A673 (cell line): ENCODE measurements around the gene MRPL51. TPM values are rescaled to one million over a fixed set of nuclear protein-coding genes. Genes with fewer than 3 reads are reported as not detected.

Experiments
- BruUV-seq: library from RNA; stranded (reverse); fragments of 400-500 nt; replicated peaks from 2 replicates; lab custom pipeline; 2021; lab: Mats Ljungman, UMichigan
- CTCF ChIA-PET: fragments of 300-600 bp; sonication (Branson Sonifier 250); formaldehyde crosslinking; loops from one replicate; lab custom pipeline; 2022; ENCODE audit warnings: antibody characterized with exemption; lab: Charles Lee
- POLR2A ChIA-PET: fragments of 300-600 bp; sonication (Branson Sonifier 250); formaldehyde crosslinking; loops from one replicate; lab custom pipeline; 2022; ENCODE audit warnings: antibody characterized with exemption; ENCODE audit not compliant: low non-redundant PET; lab: Charles Lee
- DNase-seq: peaks from one replicate; pipeline ENCODE4 v3.0.0-alpha.2; 2015; ENCODE audit warnings: low spot score
- H3K27ac ChIP-seq: fragments of 200-600 bp; sonication (generic); 2 replicates; pipeline ENCODE4 v1.5.1; 2016; ENCODE audit warnings: mixed run types, low read depth, mild to moderate bottlenecking, mixed read lengths, antibody characterized with exemption, low read length; ENCODE audit not compliant: poor library complexity, severe bottlenecking
- H3K27me3 ChIP-seq: fragments of 200-600 bp; sonication (generic); replicated peaks from 2 replicates; pipeline ENCODE4 v1.6.1; 2017; ENCODE audit warnings: mixed run types, low read depth, mild to moderate bottlenecking, mixed read lengths, antibody characterized with exemption, low read length; ENCODE audit not compliant: insufficient read depth, poor library complexity
- H3K36me3 ChIP-seq: fragments of 200-600 bp; sonication (generic); 2 replicates; pipeline ENCODE4 v1.6.1; 2016; ENCODE audit warnings: mixed run types, mild to moderate bottlenecking, mixed read lengths, antibody characterized with exemption, low read length; ENCODE audit not compliant: insufficient read depth, poor library complexity, severe bottlenecking
- H3K4me1 ChIP-seq: fragments of 200-600 bp; sonication (generic); 2 replicates; pipeline ENCODE4 v1.6.1; 2017; ENCODE audit warnings: mixed run types, mild to moderate bottlenecking, mixed read lengths, antibody characterized with exemption, low read length; ENCODE audit not compliant: insufficient read depth, poor library complexity, severe bottlenecking
- H3K4me3 ChIP-seq: fragments of 200-600 bp; sonication (generic); 2 replicates; pipeline ENCODE4 v1.5.1; 2016; ENCODE audit warnings: low read depth, mixed run types, mild to moderate bottlenecking, mixed read lengths, low read length; ENCODE audit not compliant: poor library complexity, severe bottlenecking
- H3K9me3 ChIP-seq: fragments of 200-600 bp; sonication (generic); 2 replicates; pipeline ENCODE4 v1.6.1; 2016; ENCODE audit warnings: mixed run types, low read depth, mild to moderate bottlenecking, mixed read lengths, antibody characterized with exemption, low read length; ENCODE audit not compliant: poor library complexity, severe bottlenecking
- CTCF ChIP-seq: fragments of 300-800, 200-600 bp; sonication (generic); conservative IDR thresholded peaks from 2 replicates; pipeline ENCODE4 v1.5.1; 2017; ENCODE audit warnings: low read depth, mild to moderate bottlenecking, antibody characterized with exemption, low read length, moderate library complexity, mixed read lengths
- EZH2 ChIP-seq: fragments of 200-600 bp; sonication (generic); IDR thresholded peaks from 2 replicates; pipeline ENCODE4 v1.6.1; 2017; ENCODE audit warnings: borderline replicate concordance, low read depth, mild to moderate bottlenecking, mixed read lengths, antibody characterized with exemption, low read length; ENCODE audit not compliant: poor library complexity, severe bottlenecking
- intact Hi-C: fragments of 100-400 bp; cut with micrococcal nuclease; formaldehyde crosslinking; loops from one replicate; pipeline ENCODE4 v1.10.0; 2022; ENCODE audit not compliant: unreplicated experiment
- total RNA-seq: library from RNA; stranded (reverse); gene quantifications from 2 replicates; pipeline ENCODE4 v1.2.3, GENCODE V29; 2021

MRPL51 gene
- total RNA-seq, 1 experiment from 2014 or later = 401 TPM

GRCh38 chr12:6460751-6461371 is 32.2 kb downstream of the MRPL51 start:
- BruUV-seq = no TSS peak
- POLR2A ChIA-PET = no interaction called here
- TF ChIP-seq CTCF (no peak), EZH2 (no peak)
- no peaks in the 10 kb centered on the region for H3K4me1 ChIP-seq
- DNase-seq = no peak
- no peaks in the 10 kb centered on the region for H3K9me3 ChIP-seq
- intact Hi-C loops = loop anchor here (5.0 kb wide), 1 partner anchor 139 kb away; no protein-coding TSS in a partner anchor
- no peak overlapping the region for H3K4me3 ChIP-seq
- H3K27ac ChIP-seq = no peak overlapping the region
- CTCF ChIA-PET = interaction anchor here (0.5 kb wide), 1 partner anchor 93 kb away, joined by 5 read pairs; no protein-coding TSS in a partner anchor
- H3K27me3 ChIP-seq = no peaks in the 10 kb centered on the region
- H3K36me3 ChIP-seq = peaks cover 38% of the 10 kb centered on the region

- CTCF ChIA-PET = no interaction called here
- intact Hi-C loops = no loop called here
- Histone ChIP-seq H3K4me1 (no peaks in the 10 kb centered on the region), H3K27me3 (no peaks in the 10 kb centered on the region), H3K27ac (no peak overlapping the region), H3K9me3 (no peaks in the 10 kb centered on the region), H3K36me3 (peaks cover 22% of the 10 kb centered on the region), H3K4me3 (no peak overlapping the region)
- no peak for DNase-seq
- BruUV-seq = no TSS peak
- POLR2A ChIA-PET = no interaction called here
- TF ChIP-seq CTCF = no peak
- no peak for TF ChIP-seq EZH2
Observed at GRCh38 chr12:6459004-6459337, 34.1 kb downstream of the MRPL51 start.

GRCh38 chr12:6458281-6459003 is 34.6 kb downstream of the MRPL51 start:
- no TSS peak for BruUV-seq
- Histone ChIP-seq H3K36me3 (peaks cover 17% of the 10 kb centered on the region), H3K9me3 (no peaks in the 10 kb centered on the region), H3K4me1 (no peaks in the 10 kb centered on the region), H3K27me3 (no peaks in the 10 kb centered on the region), H3K27ac (no peak overlapping the region), H3K4me3 (no peak overlapping the region)
- intact Hi-C loops = no loop called here
- TF ChIP-seq CTCF (no peak), EZH2 (no peak)
- DNase-seq = no peak
- ChIA-PET POLR2A (no interaction called here), CTCF (no interaction called here)
